M059J (cell line): ENCODE data around the gene NPHP1. TPM values are rescaled to one million over a fixed set of nuclear protein-coding genes. Genes with fewer than 3 reads are reported as not detected.
"Not testable (repeated sequence)": the region's sequence is repeated elsewhere in the genome, so short reads cannot be mapped to it uniquely, and the experiment has no call there.

ENCODE experiments used
- DNase-seq: peaks from one replicate; pipeline ENCODE4 v3.0.0-alpha.2; 2012; ENCODE audit warnings: low read depth
- total RNA-seq: library from RNA; depleted of rRNA; stranded (reverse); fragments of >200 nt; shearing (Covaris generic); gene quantifications from 2 replicates; pipeline ENCODE4 v1.2.3, GENCODE V29; 2014; rRNA removed

NPHP1 gene
- total RNA-seq = 6.5 and 8.9 TPM in 2 replicates

GRCh38 chr2:110204408-110205385 is at the start of gene NPHP1:
NPHP1 (minus strand) TSS chr2:110205013; CDS start chr2:110204968, 45 bp downstream.
- peak; percentile 84 for DNase-seq

- DNase-seq = not testable (repeated sequence)
These were observed 43.4 kb upstream of the NPHP1 start for GRCh38 chr2:110248081-110248795.

GRCh38 chr2:110245488-110246435 is 40.9 kb upstream of the NPHP1 start:
- DNase-seq = not testable (repeated sequence)

- not testable (repeated sequence) for DNase-seq
These were observed 38.5 kb upstream of the NPHP1 start for GRCh38 chr2:110243283-110243682.

- DNase-seq = not testable (repeated sequence)
These were observed 29.7 kb upstream of the NPHP1 start for GRCh38 chr2:110234514-110234913.

GRCh38 chr2:110229886-110230285 is 25.1 kb upstream of the NPHP1 start:
- DNase-seq = not testable (repeated sequence)

- not testable (repeated sequence) for DNase-seq
These were observed 17.8 kb upstream of the NPHP1 start for GRCh38 chr2:110222626-110223025.

- no peak for DNase-seq
These were observed 17.1 kb upstream of the NPHP1 start for GRCh38 chr2:110221938-110222337.

GRCh38 chr2:110220190-110220564 is 15.4 kb upstream of the NPHP1 start:
- no peak for DNase-seq

GRCh38 chr2:110219496-110220189 is 14.8 kb upstream of the NPHP1 start:
- peak; percentile 7 for DNase-seq

- not testable (repeated sequence) for DNase-seq
These were observed 14.1 kb upstream of the NPHP1 start for GRCh38 chr2:110218889-110219288.

GRCh38 chr2:110216803-110217202 is 12.0 kb upstream of the NPHP1 start:
- DNase-seq = no peak

- no peak for DNase-seq
These were observed 11.4 kb upstream of the NPHP1 start for GRCh38 chr2:110216199-110216598.

GRCh38 chr2:110215566-110216158 is 10.8 kb upstream of the NPHP1 start:
- DNase-seq = no peak

- DNase-seq = no peak
These were observed 10.3 kb upstream of the NPHP1 start for GRCh38 chr2:110215091-110215490.

- DNase-seq = not testable (repeated sequence)
These were observed 8.7 kb upstream of the NPHP1 start for GRCh38 chr2:110213522-110213921.

- peak; percentile 72 for DNase-seq
These were observed 7.4 kb upstream of the NPHP1 start, which contains the start of gene MTLN for GRCh38 chr2:110211938-110212858. MTLN (minus strand) TSS chr2:110212547; CDS start chr2:110212525, 22 bp downstream.

GRCh38 chr2:110205660-110206455 is 1.0 kb upstream of the NPHP1 start:
- peak; percentile 8 for DNase-seq
